HepG2 (cell line): ENCODE measurements around the gene C14orf93. TPM values are rescaled to one million over a fixed set of nuclear protein-coding genes. Genes with fewer than 3 reads are reported as not detected.
A peak's percentile ranks its signal among the peaks of the same experiment; 100 is the strongest.

ENCODE experiments used
- ARNT ChIP-seq: fragments of 450-650 bp; IDR thresholded peaks from 2 replicates; pipeline ENCODE4 v1.6.1; 2017
- ARNT2 ChIP-seq: sonication (generic); formaldehyde crosslinking; IDR thresholded peaks from 2 replicates; pipeline ENCODE4 v1.8.0; 2022; ENCODE audit warnings: mild to moderate bottlenecking, low read depth, missing genetic modification reagents, moderate library complexity
- ASH2L ChIP-seq: fragments of 300-600, 200-600 bp; sonication (generic); IDR thresholded peaks from 2 replicates; pipeline ENCODE4 v1.7.0; 2017; ENCODE audit warnings: low read depth, mild to moderate bottlenecking, moderate library complexity, mixed read lengths, low read length; ENCODE audit not compliant: insufficient read length
- ATM ChIP-seq: fragments of 450-650 bp; IDR thresholded peaks from 2 replicates; pipeline ENCODE4 v1.7.1; 2017; ENCODE audit warnings: mild to moderate bottlenecking, borderline replicate concordance
- HDAC2 ChIP-seq: sonication (generic); formaldehyde crosslinking; IDR thresholded peaks from 2 replicates; pipeline ENCODE4 v1.4.0; 2020; ENCODE audit warnings: missing genetic modification reagents
- HOXA3 ChIP-seq: sonication (generic); formaldehyde crosslinking; IDR thresholded peaks from 2 replicates; pipeline ENCODE4 v1.5.0; 2020; ENCODE audit warnings: missing genetic modification reagents
- ISX ChIP-seq: sonication (generic); formaldehyde crosslinking; conservative IDR thresholded peaks from 2 replicates; pipeline ENCODE4 v1.5.0; 2020; ENCODE audit warnings: missing genetic modification reagents
- JDP2 ChIP-seq: sonication (generic); formaldehyde crosslinking; IDR thresholded peaks from 2 replicates; pipeline ENCODE4 v1.8.1; 2022; ENCODE audit warnings: missing genetic modification reagents, borderline replicate concordance
- KDM3A ChIP-seq: IDR thresholded peaks from 2 replicates; pipeline ENCODE4 v1.6.1; 2018; ENCODE audit warnings: low read depth, missing compliant biosample characterization
- PCBP2 ChIP-seq: fragments of 200-400 bp; formaldehyde crosslinking; optimal IDR thresholded peaks from 2 replicates; pipeline ENCODE3; 2018; ENCODE audit warnings: low read length, low read depth; ENCODE audit not compliant: poor library complexity, severe bottlenecking
- REXO4 ChIP-seq: sonication (generic); formaldehyde crosslinking; IDR thresholded peaks from 2 replicates; pipeline ENCODE4 v1.8.0; 2022; ENCODE audit warnings: missing genetic modification reagents, mild to moderate bottlenecking, borderline replicate concordance
- RNF2 ChIP-seq: fragments of 450-650 bp; conservative IDR thresholded peaks from 2 replicates; pipeline ENCODE4 v1.6.1; 2016; ENCODE audit warnings: low read depth
- SNAPC4 ChIP-seq: sonication (generic); formaldehyde crosslinking; IDR thresholded peaks from 2 replicates; pipeline ENCODE4 v1.4.0; 2020; ENCODE audit warnings: mild to moderate bottlenecking, missing genetic modification reagents
- TOE1 ChIP-seq: sonication (generic); formaldehyde crosslinking; IDR thresholded peaks from 2 replicates; pipeline ENCODE4 v1.4.0; 2020; ENCODE audit warnings: mild to moderate bottlenecking, missing genetic modification reagents
- TRIM24 ChIP-seq: sonication (generic); formaldehyde crosslinking; IDR thresholded peaks from 2 replicates; pipeline ENCODE4 v1.8.0; 2022; ENCODE audit warnings: mild to moderate bottlenecking, missing genetic modification reagents
- ZBTB1 ChIP-seq: sonication (generic); formaldehyde crosslinking; IDR thresholded peaks from 2 replicates; pipeline ENCODE4 v1.4.0; 2020; ENCODE audit warnings: missing genetic modification reagents, borderline replicate concordance
- ZBTB21 ChIP-seq: sonication (generic); formaldehyde crosslinking; IDR thresholded peaks from 2 replicates; pipeline ENCODE4 v1.4.0; 2020; ENCODE audit warnings: missing genetic modification reagents
- ZNF350 ChIP-seq: sonication (generic); formaldehyde crosslinking; IDR thresholded peaks from 2 replicates; pipeline ENCODE4 v1.4.0; 2020; ENCODE audit warnings: mild to moderate bottlenecking, low read depth, missing genetic modification reagents, borderline replicate concordance
- ZNF431 ChIP-seq: sonication (generic); formaldehyde crosslinking; IDR thresholded peaks from 2 replicates; pipeline ENCODE4 v1.9.0; 2022; ENCODE audit warnings: missing genetic modification reagents, low read depth, mild to moderate bottlenecking, borderline replicate concordance
- ZNF777 ChIP-seq: sonication (generic); formaldehyde crosslinking; IDR thresholded peaks from 2 replicates; pipeline ENCODE4 v1.4.0; 2020; ENCODE audit warnings: missing genetic modification reagents
- ZSCAN9 ChIP-seq: IDR thresholded peaks from 2 replicates; pipeline ENCODE4 v1.6.1; 2016; ENCODE audit warnings: borderline replicate concordance
- polyA plus RNA-seq, 8 experiments: library from polyadenylated mRNA; depleted of rRNA in 3 of 8; stranded (reverse) in 7 of 8; unstranded in 1 of 8; fragments of >200 nt; fragmentation: Illumina TruSeq in 4 of 8; extraction: Trizol in 4 of 8; gene quantifications; 2 replicates each; pipeline versions ENCODE4 v1.2.1 to v1.2.3, GENCODE V29; 2011 to 2016; ENCODE audit warnings: low read depth in 4 of 8, missing spikeins in 1 of 8, mixed read lengths in 1 of 8; ENCODE audit not compliant: insufficient read depth in 1 of 8
- total RNA-seq, 5 experiments: library from RNA; depleted of rRNA; stranded (reverse); fragments of >200 nt; fragmentation: Illumina TruSeq; extraction: Trizol; gene quantifications; 2 replicates each; pipeline ENCODE4 v1.2.3, GENCODE V29; 2016; ENCODE audit warnings: low read depth in 1 of 5
- TF ChIP-seq, protein P1 (sequence below): sonication (generic); formaldehyde crosslinking; conservative IDR thresholded peaks from 2 replicates; pipeline ENCODE4 v1.4.0; 2020; ENCODE audit warnings: missing genetic modification reagents
- TF ChIP-seq, protein P2 (sequence below): sonication (generic); formaldehyde crosslinking; IDR thresholded peaks from 2 replicates; pipeline ENCODE4 v1.4.0; 2020; ENCODE audit warnings: missing genetic modification reagents, borderline replicate concordance

C14orf93 gene
- total and polyA plus RNA-seq, 2 of the 13 experiments (the other 11 are each of a cell fraction or from before 2014, with no cell fraction given), result 11.4 to 22.5 TPM

GRCh38 chr14:22981090-22981875 lies 28.7 kb downstream of the C14orf93 start (continued):
- TF ChIP-seq RNF2 (no peak), ATM (no peak), ARNT (no peak), TOE1 (CRISPR knock-in tag) (no peak), TRIM24 (no peak), REXO4 (CRISPR knock-in tag) (no peak), ZNF431 (CRISPR knock-in tag) (no peak), SNAPC4 (CRISPR knock-in tag) (no peak), JDP2 (CRISPR knock-in tag) (no peak), ZBTB1 (no peak; the same call in 1 of the 2 replicates), ZBTB21 (CRISPR knock-in tag) (no peak), KDM3A (CRISPR knock-in tag) (no peak), ISX (CRISPR knock-in tag) (no peak), ZNF777 (CRISPR knock-in tag) (no peak), ARNT2 (CRISPR knock-in tag) (no peak), ASH2L (peak; percentile 76), HDAC2 (no peak; the same call in none of the 2 replicates), ZNF350 (peak; percentile 91), PCBP2 (no peak), HOXA3 (CRISPR knock-in tag) (no peak), ZSCAN9 (CRISPR knock-in tag) (0 out of 2 replicates have a peak, but pooled peaks have one; percentile 0)
- TF ChIP-seq, protein P1, sequence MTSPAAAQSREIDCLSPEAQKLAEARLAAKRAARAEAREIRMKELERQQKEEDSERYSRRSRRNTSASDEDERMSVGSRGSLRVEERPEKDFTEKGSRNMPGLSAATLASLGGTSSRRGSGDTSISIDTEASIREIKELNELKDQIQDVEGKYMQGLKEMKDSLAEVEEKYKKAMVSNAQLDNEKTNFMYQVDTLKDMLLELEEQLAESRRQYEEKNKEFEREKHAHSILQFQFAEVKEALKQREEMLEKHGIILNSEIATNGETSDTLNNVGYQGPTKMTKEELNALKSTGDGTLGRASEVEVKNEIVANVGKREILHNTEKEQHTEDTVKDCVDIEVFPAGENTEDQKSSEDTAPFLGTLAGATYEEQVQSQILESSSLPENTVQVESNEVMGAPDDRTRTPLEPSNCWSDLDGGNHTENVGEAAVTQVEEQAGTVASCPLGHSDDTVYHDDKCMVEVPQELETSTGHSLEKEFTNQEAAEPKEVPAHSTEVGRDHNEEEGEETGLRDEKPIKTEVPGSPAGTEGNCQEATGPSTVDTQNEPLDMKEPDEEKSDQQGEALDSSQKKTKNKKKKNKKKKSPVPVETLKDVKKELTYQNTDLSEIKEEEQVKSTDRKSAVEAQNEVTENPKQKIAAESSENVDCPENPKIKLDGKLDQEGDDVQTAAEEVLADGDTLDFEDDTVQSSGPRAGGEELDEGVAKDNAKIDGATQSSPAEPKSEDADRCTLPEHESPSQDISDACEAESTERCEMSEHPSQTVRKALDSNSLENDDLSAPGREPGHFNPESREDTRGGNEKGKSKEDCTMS (CRISPR knock-in tag), result 0 out of 2 replicates have a peak, but pooled peaks have one; percentile 18
- TF ChIP-seq, protein P2, sequence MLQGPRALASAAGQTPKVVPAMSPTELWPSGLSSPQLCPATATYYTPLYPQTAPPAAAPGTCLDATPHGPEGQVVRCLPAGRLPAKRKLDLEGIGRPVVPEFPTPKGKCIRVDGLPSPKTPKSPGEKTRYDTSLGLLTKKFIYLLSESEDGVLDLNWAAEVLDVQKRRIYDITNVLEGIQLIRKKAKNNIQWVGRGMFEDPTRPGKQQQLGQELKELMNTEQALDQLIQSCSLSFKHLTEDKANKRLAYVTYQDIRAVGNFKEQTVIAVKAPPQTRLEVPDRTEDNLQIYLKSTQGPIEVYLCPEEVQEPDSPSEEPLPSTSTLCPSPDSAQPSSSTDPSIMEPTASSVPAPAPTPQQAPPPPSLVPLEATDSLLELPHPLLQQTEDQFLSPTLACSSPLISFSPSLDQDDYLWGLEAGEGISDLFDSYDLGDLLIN, result no peak
